Sigmoid colon (tissue), 7 donors: ENCODE measurements around the gene CD300E. TPM values are rescaled to one million over a fixed set of nuclear protein-coding genes. Genes with fewer than 3 reads are reported as not detected.

Experiments
- DNase-seq: peaks from one replicate; pipeline ENCODE4 v3.0.0-alpha.2; 2019
- H3K27ac ChIP-seq, 4 donors: fragments of 200-600 bp; sonication (generic); one replicate each; pipeline ENCODE4 v1.5.1; 2016 to 2019; ENCODE audit warnings: mild to moderate bottlenecking in 1 of 4
- H3K27me3 ChIP-seq, 3 donors: fragments of 200-600 bp; sonication (generic); one replicate each; pipeline ENCODE4 v1.5.1; 2019; ENCODE audit warnings: mild to moderate bottlenecking in 1 of 3
- H3K36me3 ChIP-seq, 4 donors: fragments of 200-600 bp; sonication (generic); one replicate each; pipeline ENCODE4 v1.5.1; 2016 to 2019
- H3K4me1 ChIP-seq, 4 donors: fragments of 200-600 bp; sonication (generic); one replicate each; pipeline ENCODE4 v1.5.1; 2017 to 2019
- H3K4me3 ChIP-seq, 4 donors: fragments of 200-600 bp; sonication (generic); one replicate each; pipeline ENCODE4 v1.5.1; 2017 to 2019; ENCODE audit warnings: mild to moderate bottlenecking in 2 of 4, moderate library complexity in 1 of 4
- H3K9me3 ChIP-seq, 4 donors: fragments of 200-600 bp in 3 of 4; sonication (generic) in 3 of 4; one replicate each; pipeline versions ENCODE4 v1.5.1 to v1.6.1; 2013 to 2019
- CTCF ChIP-seq, 4 experiments: fragments of 450-650 bp in 3 of 4; fragments of 200-600 bp in 1 of 4; IDR thresholded peaks; one replicate each; pipeline ENCODE4 v1.5.1; 2016 to 2019; ENCODE audit warnings: antibody characterized with exemption in 4 of 4, mild to moderate bottlenecking in 3 of 4, moderate library complexity in 2 of 4
- EP300 ChIP-seq, 4 donors: sonication (generic); formaldehyde crosslinking; IDR thresholded peaks; one replicate each; pipeline ENCODE4 v1.6.1; 2017; ENCODE audit warnings: antibody characterized with exemption in 4 of 4
- POLR2A ChIP-seq, 2 donors: fragments of 450-650 bp; IDR thresholded peaks; one replicate each; pipeline ENCODE4 v1.6.1; 2016; ENCODE audit warnings: antibody characterized with exemption in 2 of 2, mild to moderate bottlenecking in 2 of 2, moderate library complexity in 2 of 2
- POLR2AphosphoS5 ChIP-seq, 4 donors: sonication (generic); formaldehyde crosslinking; IDR thresholded peaks; one replicate each; pipeline ENCODE4 v1.6.1; 2017; ENCODE audit warnings: antibody characterized with exemption in 4 of 4
- WGBS, 2 donors: extraction: QIAGEN DNeasy Blood & Tissue Kit; methylation state at CpG; one replicate each; pipeline ENCODE4 v1.1.7; 2013; 5-methylcytosine and 5-hydroxymethylcytosine counted together
- intact Hi-C: fragments of 100-400 bp; cut with DNase I; formaldehyde crosslinking; loops from one replicate; pipeline ENCODE4 v1.15.1; 2023
- polyA plus RNA-seq, 3 donors: library from polyadenylated mRNA; stranded (reverse); fragments of 200-250 nt; gene quantifications; one replicate each; pipeline ENCODE4 v1.2.3, GENCODE V29; 2013
- total RNA-seq, 4 donors: library from RNA; depleted of rRNA; stranded (reverse); fragments of >200 nt; gene quantifications; one replicate each; pipeline ENCODE4 v1.1.0, GENCODE V29; 2016
- donor health status: healthy with polysubstance abuse.
- donor health status: Bipolar disorder and iron deficiency.
- donor health status: healthy.

The CD300E gene
- total and polyA plus RNA-seq, 7 donors = under 0.01 to 2.4 (median 0.69) TPM; not detected in 1

- intact Hi-C loops = loop anchor here (10.0 kb wide), 1 partner anchor 167 kb away; the partner anchor contains the start of gene RAB37
- no peak overlapping the region for H3K4me3 ChIP-seq
- H3K27ac ChIP-seq = no peak overlapping the region
- H3K36me3 ChIP-seq = no peaks in the 10 kb centered on the region
- H3K4me1 ChIP-seq = no peaks in the 10 kb centered on the region
- H3K9me3 ChIP-seq = no peaks in the 10 kb centered on the region
- no peak for DNase-seq
- peaks cover 0 to 6% (median 0%) of the 10 kb centered on the region in 3 donors for H3K27me3 ChIP-seq
- 81 to 86% methylated on average over 4 of the region's 4 CpGs for WGBS, 2 donors
- TF ChIP-seq POLR2A (IDR thresholded peaks at IDR 0.05) = no peak
- TF ChIP-seq EP300 (IDR thresholded peaks at IDR 0.05) = no peak
- TF ChIP-seq POLR2AphosphoS5 (IDR thresholded peaks at IDR 0.05) = no peak
- TF ChIP-seq CTCF (IDR thresholded peaks at IDR 0.05) = no peak
These were observed 55.2 kb downstream of the CD300E start for GRCh38 chr17:74568106-74568873.

- DNase-seq = no peak
- intact Hi-C loops = loop anchor here (10.0 kb wide), 1 partner anchor 167 kb away; the partner anchor contains the start of gene RAB37
- WGBS, 2 donors = 73 to 93% methylated on average over 2 of the region's 2 CpGs
- Histone ChIP-seq H3K27ac (no peak within 1 kb of the TSS), H3K9me3 (no peaks in the 10 kb centered on the region), H3K4me1 (no peaks in the 10 kb centered on the region), H3K4me3 (no peak within 1 kb of the TSS), H3K27me3 (peaks cover 0 to 6% (median 0%) of the 10 kb centered on the region in 3 donors), H3K36me3 (no peaks in the 10 kb centered on the region)
- no peak for TF ChIP-seq CTCF (IDR thresholded peaks at IDR 0.05)
- no peak for TF ChIP-seq POLR2A (IDR thresholded peaks at IDR 0.05)
- TF ChIP-seq EP300 (IDR thresholded peaks at IDR 0.05) = no peak
- no peak for TF ChIP-seq POLR2AphosphoS5 (IDR thresholded peaks at IDR 0.05)
These were observed 56.1 kb downstream of the CD300E start, which contains the start of gene CD300H for GRCh38 chr17:74567397-74567796. TSS of gene CD300H (minus strand) at chr17:74567509.

GRCh38 chr17:74566132-74566753 is 57.3 kb downstream of the CD300E start:
- 40 to 45% methylated on average over 9 of the region's 9 CpGs for WGBS, 2 donors
- no peak for TF ChIP-seq POLR2A (IDR thresholded peaks at IDR 0.05)
- peak in 3 of 4 experiments; percentile 12 to 40 (median 33) for TF ChIP-seq CTCF (IDR thresholded peaks at IDR 0.05)
- intact Hi-C loops = loop anchor here (10.0 kb wide), 1 partner anchor 169 kb away; the partner anchor contains the start of gene RAB37
- no peaks in the 10 kb centered on the region for H3K36me3 ChIP-seq
- DNase-seq = no peak
- H3K4me1 ChIP-seq = no peaks in the 10 kb centered on the region
- peaks cover 0 to 13% (median 0%) of the 10 kb centered on the region in 3 donors for H3K27me3 ChIP-seq
- H3K27ac ChIP-seq = no peak overlapping the region
- no peaks in the 10 kb centered on the region for H3K9me3 ChIP-seq
- H3K4me3 ChIP-seq = no peak overlapping the region

GRCh38 chr17:74565126-74565525 is 58.4 kb downstream of the CD300E start:
- Histone ChIP-seq H3K27ac (no peak overlapping the region), H3K27me3 (peaks cover 0 to 14% (median 0%) of the 10 kb centered on the region in 3 donors), H3K36me3 (no peaks in the 10 kb centered on the region), H3K9me3 (no peaks in the 10 kb centered on the region), H3K4me1 (no peaks in the 10 kb centered on the region), H3K4me3 (no peak overlapping the region)
- TF ChIP-seq POLR2AphosphoS5 (IDR thresholded peaks at IDR 0.05) (no peak), CTCF (IDR thresholded peaks at IDR 0.05) (no peak), EP300 (IDR thresholded peaks at IDR 0.05) (no peak), POLR2A (IDR thresholded peaks at IDR 0.05) (no peak)
- no peak for DNase-seq
- intact Hi-C loops = loop anchor here (10.0 kb wide), 1 partner anchor 170 kb away; the partner anchor contains the start of gene RAB37
- 28 to 59% methylated on average over 5 of the region's 5 CpGs for WGBS, 2 donors
